ENCODE data around the gene FIBCD1. TPM values are rescaled to one million over a fixed set of nuclear protein-coding genes. Genes with fewer than 3 reads are reported as not detected.

Gene FIBCD1
- total RNA-seq, 2 donors from 2014 or later, result 0.14 TPM; not detected in 1

DNA sequence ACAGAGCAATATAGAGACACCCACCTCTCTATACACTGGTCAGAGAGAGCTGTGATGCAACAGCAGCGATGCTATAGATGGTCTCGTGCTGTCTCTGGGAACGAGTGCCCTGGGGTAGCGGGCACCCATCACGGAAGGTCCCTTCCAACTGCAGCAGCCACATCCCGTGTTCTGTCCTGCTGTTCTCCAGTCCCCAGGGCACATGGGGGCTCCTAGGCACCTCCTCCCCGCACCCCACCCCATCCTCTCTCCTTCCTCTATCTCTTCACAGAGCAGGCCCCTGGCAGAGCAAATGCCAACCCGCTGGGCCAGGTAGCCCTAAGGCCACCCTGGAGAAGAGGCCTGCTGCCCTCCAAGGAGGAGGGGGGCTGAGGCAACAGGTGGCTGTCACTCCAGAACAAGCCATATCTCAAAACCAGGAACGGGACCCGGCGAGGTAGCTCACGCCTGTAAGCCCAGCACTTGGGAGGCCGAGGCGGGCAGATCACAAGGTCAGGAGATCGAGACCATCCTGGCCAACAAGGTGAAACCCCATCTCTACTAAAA is 8.2 kb downstream of the FIBCD1 start:
- intact Hi-C loops (cut with DNase I), result loop anchor here in 1 of 2 donors (10.0 kb wide), 1 partner anchor 156 kb away; no protein-coding TSS in a partner anchor
- no peak for DNase-seq (ENCODE audit: low spot score)

DNA sequence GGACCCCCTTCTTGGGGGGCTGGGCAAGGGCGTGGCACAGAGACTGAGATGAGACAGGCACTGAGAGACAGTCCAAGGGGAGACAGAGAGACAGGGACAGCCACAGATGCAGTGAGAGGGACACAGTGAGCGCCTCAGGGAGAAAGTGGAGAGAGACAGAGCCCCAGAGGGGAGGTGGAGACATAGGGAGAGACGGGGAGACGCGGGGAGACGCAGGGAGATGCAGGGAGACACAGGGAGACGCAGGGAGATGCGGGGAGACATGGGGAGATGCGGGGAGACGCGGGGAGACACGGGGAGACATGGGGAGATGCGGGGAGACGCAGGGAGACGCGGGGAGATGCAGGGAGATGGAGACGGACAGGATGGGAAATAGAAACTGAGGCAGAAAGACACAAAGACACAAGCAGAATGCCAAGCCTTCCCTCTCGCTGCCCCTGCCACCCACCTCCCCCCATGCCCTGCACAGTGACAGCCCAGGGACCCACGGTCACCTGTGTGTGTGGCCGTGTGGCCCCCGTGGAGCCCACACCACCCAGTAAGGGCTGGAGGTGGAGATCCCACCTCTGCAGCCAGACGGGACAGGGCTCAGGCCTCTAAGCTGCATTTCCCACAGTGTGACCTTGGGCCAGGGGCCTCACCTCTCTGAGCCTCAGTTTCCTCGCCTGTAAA is 8.8 kb downstream of the FIBCD1 start:
- intact Hi-C loops (cut with DNase I), result loop anchor here in 1 of 2 donors (10.0 kb wide), 1 partner anchor 155 kb away; no protein-coding TSS in a partner anchor
- DNase-seq (ENCODE audit: low spot score), result no peak

DNA sequence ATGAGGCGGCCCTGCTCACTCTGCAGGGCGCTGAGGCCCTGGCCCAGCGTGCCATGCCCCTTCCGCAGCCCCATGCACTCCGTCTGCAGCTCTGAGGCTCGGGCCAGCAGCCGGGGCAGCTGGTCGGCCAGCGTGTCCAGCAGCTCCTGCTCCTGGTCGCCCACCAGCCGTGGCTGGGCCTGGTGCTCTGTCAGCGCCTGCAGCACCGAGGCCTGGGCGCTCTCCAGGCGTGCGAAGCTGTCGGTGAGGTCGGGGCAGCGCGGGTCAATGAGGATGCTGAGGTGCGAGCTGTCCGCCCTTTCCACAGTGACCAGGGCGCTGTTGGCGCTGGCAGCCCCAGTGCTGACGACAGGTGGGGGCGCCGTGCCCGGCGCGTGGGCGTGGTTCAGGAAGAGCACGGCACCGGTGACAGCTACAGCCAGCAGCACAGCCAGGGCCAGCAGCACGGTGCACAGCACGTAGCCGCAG is 9.4 kb downstream of the FIBCD1 start:
- intact Hi-C loops (cut with DNase I), result loop anchor here in 1 of 2 donors (10.0 kb wide), 1 partner anchor 155 kb away; no protein-coding TSS in a partner anchor

DNA sequence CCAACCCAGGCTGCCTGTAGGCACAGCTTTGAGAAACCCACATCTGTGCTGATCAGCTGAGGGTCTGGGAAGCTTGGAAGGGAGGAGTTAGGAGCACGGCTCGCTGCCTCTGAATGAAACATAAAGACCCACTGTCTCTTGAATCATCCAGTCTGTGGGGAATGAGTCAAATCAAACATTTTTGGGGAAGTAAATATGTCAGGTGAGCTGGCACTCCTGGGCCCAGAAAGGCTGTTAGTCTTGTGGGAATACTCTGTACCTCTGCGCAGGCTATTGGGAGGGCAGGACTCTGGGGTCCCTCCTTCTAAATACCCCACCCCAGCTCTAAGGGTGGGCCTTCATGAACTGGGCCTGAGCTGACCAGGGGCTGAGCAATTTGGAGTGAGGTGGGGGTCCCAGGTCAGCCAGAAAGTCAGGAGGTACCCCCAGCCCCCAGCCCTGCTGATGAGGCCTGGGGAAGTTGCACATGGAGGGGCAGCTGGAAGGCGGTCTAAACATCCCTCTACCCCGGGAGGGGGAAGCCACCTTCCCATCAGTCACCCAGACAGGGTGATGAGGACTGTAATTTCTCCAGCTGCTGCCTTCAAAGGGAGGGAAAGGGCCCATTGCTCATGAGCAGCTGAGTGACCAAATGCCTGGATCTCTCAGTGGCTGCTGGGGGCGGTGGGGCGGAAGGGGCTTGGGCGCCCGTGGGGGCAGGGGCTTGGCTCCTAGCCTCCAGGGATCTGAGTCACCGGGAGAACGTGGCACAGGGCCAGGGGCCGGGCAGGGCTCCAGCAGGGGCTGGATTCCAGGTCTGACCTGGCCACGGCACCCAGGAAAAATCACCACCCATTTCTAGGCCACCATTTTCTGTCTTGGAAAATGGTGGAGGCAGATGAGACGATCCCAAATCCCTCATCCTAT is 10.8 kb downstream of the FIBCD1 start:
- intact Hi-C loops (cut with DNase I), result no loop called here
- no peak for DNase-seq (ENCODE audit: low spot score)

More for the DNA sequence above, 9.4 kb downstream of the FIBCD1 start:
- DNase-seq (ENCODE audit: low spot score), result no peak

- DNase-seq (ENCODE audit: low spot score), result no peak
- intact Hi-C loops (cut with DNase I), result no loop called here
Measured at GRCh38 chr9:130927338-130927737, 11.7 kb downstream of the FIBCD1 start.

DNA sequence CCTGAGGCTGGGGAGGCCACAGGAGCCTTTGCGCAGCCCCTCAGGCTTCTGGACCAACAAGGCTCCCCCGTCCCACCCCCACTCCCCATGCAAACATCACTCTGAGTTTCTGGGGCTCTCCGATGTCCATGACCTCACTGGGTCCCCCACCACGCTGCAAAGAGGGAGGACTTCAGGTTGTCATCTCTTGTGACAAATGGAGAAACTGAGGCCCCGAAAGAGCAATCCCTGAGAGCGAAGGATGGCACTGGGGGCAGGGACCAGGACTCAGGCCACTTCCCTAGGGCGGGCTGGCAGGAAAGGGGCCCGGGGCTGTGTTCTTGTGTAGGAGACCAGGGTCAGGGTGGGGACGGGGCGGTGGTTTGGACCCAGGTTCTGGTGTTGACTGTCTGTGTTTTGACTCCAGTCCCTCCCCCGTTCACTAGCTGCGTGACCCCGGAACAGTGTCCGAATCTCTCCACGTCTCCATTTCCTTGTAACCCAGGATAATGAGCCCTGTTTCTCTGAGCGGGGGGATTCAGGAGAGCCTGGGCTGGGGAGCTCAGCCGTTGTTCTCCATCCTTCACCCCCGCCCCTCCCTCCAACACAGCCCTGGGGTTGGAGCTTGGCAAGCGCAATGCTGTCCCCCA is 13.9 kb downstream of the FIBCD1 start:
- intact Hi-C loops (cut with DNase I), result no loop called here
- no peak for DNase-seq (ENCODE audit: low spot score)

DNA sequence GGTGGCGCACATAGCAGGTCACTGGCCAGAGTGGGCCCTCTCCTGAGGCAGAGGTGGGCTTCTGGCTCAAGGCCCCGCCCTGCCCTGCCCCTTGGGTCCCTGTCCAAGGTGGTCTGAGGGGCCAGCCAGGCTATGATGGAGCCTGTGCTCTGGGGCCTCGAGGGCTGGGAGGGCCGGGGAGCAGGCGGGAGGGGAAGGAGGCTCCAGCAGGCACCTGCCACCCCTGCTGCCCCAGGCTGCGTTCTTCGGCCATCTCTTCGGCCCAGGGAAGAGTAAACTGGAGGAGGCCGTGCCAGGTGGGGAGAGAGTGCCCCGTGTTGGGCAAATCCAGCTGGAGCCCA is 14.6 kb downstream of the FIBCD1 start:
- intact Hi-C loops (cut with DNase I), result no loop called here

DNA sequence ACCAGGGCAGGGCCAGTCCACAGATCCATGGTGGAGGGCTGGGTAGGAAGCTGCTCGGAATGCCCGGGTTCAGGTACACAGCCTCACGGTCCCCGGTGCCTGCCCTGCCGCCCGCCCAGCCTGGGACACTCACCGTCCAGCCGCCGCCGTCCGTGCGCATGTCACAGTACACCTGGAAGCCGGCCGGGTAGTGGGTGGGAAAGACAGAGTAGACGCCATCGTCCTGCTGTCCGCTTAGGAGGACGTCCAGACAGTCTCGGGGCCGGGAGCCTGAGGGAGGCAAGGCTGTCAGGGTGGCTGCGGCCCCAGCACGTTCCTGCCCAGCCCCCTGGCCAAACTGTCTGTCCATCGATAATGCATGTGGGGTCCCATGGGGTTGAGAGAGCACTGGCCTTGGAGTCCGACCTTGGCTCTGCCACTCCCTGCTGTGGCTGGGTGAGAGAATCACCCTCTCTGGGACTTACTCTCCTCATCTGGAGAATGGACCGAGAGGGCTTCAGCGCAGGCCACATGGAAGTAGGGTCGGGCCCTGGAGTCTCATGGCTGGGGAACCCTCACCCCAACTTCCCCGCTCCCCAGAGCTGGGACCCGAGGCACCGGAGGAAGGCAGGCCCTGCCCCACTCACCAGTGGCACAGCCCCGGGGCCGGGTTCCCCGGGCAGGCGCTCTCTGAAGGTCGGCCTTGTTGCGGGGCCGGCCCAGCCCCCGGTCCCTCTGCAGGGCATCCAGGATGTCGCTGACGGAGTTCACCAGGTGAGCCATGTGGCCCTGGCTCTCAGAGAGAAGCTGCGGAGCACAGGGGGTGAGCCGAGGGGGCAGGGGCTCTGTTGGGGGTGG is 15.2 kb downstream of the FIBCD1 start:
- intact Hi-C loops (cut with DNase I), result no loop called here
- DNase-seq (ENCODE audit: low spot score), result no peak

More for the DNA sequence above, 14.6 kb downstream of the FIBCD1 start:
- DNase-seq (ENCODE audit: low spot score), result no peak

DNA sequence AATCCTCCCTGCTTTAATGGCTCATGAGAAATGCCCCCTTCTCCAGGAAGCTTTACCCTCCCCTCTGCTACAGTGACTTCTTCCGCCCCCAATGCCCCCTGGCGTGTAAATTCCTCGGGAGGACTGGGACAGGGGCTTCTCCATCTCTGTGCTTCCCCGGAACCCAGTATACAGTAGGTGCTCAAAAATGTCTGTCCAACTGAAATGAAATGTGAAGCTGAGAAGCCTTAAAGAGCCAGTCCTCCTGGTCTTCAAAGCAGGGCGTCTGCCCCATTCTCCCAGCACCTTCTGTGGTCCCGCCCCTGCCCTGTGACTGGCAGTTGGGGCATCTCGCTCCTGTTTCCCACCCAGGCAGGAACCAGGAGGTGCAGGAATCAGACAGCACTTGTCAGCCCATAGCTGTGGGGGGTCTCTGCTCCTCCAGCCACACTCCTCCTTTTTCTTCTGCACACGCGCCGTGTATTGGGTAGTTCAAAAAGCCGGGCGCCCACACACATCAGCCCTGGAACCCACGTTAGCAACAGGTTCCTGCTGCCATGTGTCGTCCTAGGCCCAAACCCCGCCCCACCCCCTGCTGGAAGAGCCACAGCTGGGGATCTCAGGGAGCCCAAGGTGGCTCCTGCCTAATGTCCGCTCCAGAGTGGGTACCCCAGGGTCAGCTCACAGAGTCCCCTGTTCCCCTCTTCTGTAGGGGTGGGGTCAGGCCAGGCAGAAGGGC is 16.0 kb downstream of the FIBCD1 start:
- intact Hi-C loops (cut with DNase I), result no loop called here

GRCh38 chr9:130921989-130922892 is 16.8 kb downstream of the FIBCD1 start:
- intact Hi-C loops (cut with DNase I), result no loop called here
- no peak for DNase-seq (ENCODE audit: low spot score)

More for the DNA sequence above, 16.0 kb downstream of the FIBCD1 start:
- no peak for DNase-seq (ENCODE audit: low spot score)

DNA sequence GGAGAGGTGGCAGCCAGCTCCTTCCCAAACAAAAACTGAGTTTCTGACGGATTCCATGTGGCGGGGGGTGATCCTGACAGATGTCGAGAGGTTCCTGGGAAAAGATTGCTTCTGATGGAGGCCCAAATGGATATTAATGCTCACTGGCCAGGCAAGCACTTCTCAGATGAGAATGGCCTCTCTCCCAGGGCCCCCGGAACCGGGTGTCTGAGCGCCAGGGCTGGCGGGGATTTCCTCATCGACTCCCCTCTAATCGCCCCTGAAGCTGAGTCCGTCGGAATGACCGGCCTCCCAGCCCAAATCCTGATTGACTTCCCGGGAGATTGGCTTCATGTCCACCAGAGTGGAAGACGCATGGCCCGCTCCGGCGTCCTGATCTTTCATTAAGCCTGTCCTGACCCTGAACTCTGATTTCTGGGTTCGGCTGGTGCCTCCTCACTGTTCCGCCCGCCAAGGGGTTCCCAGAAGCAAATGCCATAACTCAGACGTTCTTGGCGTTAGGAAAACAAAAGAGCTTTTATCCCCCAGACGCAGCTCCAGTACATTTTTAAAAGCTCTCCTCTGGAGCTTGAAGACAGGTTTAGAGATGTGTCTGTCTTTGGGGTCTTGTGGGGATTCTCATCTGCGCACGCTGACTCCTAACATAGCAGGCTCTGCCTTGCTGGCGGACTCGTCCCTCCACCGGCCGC is 17.6 kb downstream of the FIBCD1 start:
- intact Hi-C loops (cut with DNase I), result no loop called here
- DNase-seq (ENCODE audit: low spot score), result no peak

DNA sequence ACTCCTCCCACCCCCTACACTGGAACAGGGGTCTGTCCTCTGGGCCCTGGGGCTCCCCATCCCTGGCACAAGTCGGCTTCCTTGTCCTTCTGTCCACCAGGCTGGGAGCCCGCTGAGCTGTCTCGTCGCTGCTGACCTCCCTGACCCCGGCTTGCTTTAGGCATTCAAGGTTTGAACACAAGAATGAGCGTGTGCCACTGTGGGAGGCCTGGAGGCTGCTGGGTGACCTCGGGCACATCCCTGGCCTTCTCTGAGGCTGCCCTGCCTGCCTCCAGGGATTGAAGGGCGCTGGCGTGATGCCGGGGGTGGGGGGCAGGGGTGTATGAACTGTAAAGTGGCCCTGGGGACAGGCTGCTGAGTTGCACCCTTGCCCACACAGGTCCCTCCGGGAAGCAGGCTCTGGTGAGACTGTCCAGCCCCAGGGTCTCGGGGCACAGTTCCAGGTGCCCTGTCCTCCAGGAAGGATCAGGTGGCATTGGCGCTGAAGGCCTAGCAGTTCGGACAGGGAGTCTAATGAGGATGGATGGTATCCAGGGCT is 18.2 kb downstream of the FIBCD1 start:
- no peak for DNase-seq (ENCODE audit: low spot score)
- intact Hi-C loops (cut with DNase I), result no loop called here

DNA sequence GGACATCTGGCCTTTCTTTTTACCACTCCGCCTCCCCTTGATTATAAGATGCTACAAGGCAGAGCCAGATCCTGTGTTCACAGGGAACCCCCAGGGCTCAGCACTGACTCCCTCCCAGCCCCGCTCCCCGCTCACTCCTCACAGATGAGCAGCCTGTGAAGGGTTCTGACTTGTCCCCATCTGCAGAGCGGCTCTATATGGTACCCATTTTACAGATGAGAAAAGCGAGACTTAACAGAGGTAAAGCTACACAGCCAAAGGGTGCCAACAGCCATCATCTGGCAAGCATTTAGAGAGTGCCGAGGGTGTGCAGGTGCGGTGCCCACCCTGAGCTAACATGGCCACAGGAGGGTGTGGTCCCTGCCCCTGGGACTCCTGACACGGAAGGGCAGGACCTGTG is 18.8 kb downstream of the FIBCD1 start:
- DNase-seq (ENCODE audit: low spot score), result no peak
- intact Hi-C loops (cut with DNase I), result no loop called here

GRCh38 chr9:130919559-130920145 is 19.4 kb downstream of the FIBCD1 start:
- intact Hi-C loops (cut with DNase I), result no loop called here
- DNase-seq (ENCODE audit: low spot score), result no peak

DNA sequence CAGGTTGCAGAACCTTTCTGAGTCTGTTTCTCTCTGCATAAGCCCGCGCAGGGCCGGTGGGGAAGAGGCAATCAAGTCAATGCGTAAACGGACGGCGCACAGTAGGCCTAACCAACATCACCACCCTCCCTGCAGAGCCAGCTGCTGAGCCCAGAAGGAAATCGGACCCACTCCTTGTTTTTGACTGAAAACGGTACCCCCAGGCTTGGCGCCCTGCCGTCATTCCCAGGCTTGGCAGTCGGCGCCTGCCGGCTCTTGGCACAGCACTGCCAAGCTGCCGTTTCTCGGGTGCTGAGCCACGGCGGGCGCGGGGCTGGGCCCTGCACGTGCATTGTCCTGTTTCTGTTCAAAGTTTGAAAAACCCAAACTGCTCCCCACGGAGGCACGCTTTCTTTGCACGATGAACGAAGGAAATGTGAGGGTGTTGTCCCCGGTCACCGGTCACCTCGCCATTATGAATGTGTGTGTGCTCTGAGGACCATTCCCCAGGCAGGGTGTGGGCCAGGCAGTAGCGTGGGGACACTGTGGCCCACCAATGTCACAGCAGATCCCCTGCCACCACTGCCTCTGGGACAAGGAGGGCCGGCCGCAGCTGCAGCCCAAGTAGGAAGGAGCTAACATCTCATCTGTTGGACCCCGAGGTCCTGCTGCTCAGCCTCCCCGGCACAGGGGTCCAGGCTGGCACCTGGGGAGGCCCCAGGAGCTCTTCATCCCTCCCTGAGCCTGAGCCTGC is 20.1 kb downstream of the FIBCD1 start:
- intact Hi-C loops (cut with DNase I), result no loop called here
- DNase-seq (ENCODE audit: low spot score), result no peak

Data from posterior vena cava (tissue), 2 donors.